T-helper 2 cell treated with Interferon-gamma antibody and Interleukin-4, amounts not matched to agents 100 ng/mL and 5 ng/mL, for 36 hours (primary cell): ENCODE data around the gene LYG2. TPM values are rescaled to one million over a fixed set of nuclear protein-coding genes. Genes with fewer than 3 reads are reported as not detected.
"Not testable (repeated sequence)": the region's sequence is repeated elsewhere in the genome, so short reads cannot be mapped to it uniquely, and the experiment has no call there.

Source experiments
- intact Hi-C: fragments of 100-400 bp; cut with micrococcal nuclease; formaldehyde crosslinking; loops from one replicate; pipeline ENCODE4 v1.15.1; 2023
- total RNA-seq: library from RNA; stranded (reverse); gene quantifications from 2 replicates; pipeline ENCODE4 v1.2.3, GENCODE V29; 2022

Gene LYG2, protein sequence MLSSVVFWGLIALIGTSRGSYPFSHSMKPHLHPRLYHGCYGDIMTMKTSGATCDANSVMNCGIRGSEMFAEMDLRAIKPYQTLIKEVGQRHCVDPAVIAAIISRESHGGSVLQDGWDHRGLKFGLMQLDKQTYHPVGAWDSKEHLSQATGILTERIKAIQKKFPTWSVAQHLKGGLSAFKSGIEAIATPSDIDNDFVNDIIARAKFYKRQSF
- total RNA-seq = not detected in 2 replicates

DNA sequence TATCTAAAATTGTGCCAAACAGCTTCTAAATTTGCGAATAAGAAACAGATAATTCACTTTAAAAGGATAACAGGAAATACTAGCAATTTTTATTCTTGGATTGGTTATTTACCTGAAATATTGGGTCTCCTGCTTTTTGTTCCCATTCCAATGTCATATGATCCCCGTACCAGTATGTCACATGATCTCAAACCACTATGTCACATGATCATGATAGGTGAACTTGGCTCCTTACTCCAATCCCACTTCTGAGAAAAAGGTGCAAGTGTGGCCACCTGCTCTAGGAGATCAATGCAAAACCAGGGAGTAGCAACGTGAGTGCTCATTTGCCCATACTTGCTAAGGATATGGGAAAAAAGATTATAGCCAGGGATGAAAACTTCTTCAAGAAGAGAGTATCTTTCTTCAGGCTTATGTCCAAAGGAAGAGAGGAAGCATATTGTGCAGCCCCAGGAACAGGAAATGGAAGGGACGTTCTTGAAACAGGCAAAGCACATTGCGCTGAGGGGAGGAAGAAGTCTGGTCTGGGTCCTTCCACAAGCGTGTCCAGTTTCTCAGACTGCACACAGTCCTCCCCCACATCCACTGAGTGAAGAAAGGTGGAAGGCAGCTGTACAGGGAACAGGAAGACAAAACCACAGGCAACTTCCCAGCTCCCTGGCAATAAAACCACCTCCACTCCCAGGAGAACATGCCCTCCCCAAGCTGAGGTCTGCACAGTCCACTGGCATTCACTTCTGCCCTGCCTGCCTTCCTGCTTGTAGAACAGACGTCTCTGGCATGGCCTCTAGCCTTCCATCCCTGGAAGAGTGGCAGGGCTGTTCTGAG, at the start of gene LYG2:
LYG2 (minus strand) TSS at position 176 of the 828 bp plus-strand sequence. CDS start 1,406 bp downstream, outside the sequence.
- intact Hi-C loops = no loop called here

DNA sequence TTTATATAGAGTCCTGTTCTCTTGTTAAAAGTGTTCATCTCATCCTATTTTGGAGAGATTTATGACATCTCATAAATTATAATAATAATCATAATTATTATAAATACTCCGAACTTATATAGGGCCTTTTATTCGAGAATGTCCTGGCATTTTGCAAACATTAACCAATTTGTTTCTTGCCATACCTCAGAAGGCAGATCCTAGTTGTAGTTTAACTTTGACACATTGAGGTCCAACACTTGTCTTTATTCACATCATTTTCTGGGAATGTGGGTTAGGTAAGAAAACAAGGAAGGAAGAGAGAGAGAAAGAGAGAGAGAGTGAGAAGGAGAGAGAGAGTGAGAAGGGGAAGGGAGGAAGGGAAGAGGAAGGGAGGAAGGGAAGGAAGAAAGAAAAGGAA, 45.6 kb upstream of the LYG2 start, which contains the start of gene LYG1:
LYG1 (minus strand) TSS at position 101 of the 400 bp plus-strand sequence. CDS start 5,527 bp downstream, outside the sequence.
- intact Hi-C loops = not testable (repeated sequence)

DNA sequence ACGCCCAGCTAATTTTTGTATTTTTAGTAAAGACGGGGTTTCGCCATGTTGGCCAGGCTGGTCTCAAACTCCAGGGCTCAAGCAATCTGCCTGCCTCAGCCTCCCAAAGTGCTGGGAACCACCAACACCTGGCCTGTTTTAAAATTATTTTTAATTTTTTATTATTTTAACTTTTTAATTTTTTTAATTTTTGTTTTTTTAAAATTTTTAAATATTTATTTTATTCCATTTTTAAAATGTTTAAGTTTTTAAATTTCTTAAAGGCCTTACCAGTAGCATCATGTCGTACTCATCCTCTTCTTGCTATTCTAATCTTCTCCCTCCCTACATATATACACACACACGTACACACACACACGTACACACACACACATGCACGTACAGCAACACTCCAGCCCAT, 44.1 kb upstream of the LYG2 start:
- intact Hi-C loops = no loop called here

DNA sequence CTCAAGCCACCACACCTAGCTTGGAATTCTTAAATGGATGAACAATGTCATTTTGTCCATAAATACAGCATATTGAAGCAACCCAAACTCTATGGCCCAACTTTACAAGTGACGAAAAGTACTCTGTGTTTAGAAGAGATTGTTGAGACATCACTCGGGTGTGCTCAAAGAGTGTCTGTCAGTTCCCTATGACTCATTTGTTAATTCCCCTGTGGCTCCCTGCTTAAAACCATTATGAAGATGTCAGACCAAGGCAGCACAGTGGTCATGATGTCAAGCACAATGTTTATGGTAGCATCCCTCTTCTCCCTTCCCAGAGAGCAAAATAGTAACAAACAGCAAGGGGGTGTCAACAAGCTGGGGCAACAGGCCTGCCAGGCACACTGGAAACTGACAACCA, 42.5 kb upstream of the LYG2 start:
- intact Hi-C loops = no loop called here

DNA sequence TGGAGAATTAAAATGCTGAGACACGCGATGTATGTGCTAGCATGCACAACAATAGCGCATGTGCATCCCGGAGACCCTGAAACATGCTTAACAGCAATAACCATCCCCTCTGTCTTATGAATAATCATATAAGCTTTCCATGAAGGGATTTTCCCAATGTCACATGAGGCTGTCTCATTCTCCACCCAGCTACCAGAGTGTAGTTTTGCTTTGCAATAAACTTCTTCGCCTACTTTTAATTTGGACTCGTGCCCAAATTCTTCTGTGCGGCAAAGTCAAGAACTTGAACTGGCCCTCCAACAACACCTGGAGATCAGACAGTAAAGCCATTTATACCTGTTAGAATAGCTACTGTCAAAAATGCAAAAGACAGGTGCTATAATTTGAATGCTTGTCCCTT, 30.1 kb upstream of the LYG2 start:
- intact Hi-C loops = no loop called here

DNA sequence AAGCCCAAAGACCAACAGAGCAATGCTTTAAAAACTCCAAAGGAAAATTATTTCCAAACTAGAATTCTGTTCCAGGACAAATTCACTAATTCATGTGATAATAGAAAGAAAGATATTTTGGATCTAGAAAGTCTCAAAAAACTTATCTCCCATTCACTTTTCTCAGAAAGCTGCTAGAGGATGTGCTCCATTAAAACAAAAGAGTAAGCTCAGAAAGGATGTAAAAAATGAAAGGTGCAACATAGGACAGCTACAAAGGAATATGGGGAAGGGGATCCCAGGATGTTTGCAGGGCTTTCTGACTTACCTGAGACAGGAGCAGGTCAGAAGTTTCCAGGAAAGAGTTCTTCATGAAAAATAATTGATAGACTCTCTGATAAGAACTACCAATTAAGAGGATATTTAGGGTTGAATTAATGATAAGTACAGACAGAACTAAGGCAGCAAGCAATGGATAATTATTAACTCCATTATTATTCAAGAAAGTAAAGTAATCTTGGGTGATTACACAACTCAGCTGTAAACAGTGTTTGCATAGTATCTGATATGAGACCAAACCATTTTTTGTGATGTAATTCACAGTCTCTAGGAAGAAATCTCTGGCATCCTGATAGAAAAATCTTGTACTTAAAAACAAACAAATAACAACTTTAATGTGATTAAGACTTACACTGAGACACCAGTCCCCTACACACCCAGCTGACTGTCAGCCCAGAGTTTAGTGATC, 24.7 kb upstream of the LYG2 start:
- intact Hi-C loops = no loop called here

DNA sequence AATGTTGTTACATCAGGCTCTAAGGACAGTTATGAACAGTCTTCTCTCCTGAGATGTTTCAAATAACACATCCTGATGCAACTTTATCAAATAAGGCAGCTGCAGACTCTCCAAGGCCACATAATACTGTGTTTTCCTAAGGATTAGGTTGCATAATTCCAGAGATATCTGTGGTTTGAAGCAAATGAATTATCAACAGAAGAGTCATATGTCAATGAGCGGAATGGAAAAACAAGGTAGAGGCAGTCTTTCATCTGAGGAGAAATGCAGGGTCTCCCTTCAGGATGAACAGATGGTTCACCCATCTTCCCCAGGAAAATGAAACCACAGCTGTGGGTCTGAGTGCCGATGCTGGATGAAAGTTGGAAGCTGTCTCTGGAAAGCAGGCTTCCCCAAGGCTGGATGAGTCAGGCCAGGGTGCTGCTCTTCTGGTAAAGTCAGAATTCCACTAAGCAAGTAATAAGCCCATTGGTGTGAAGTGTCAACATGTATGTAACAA, 23.4 kb upstream of the LYG2 start:
- intact Hi-C loops = no loop called here

DNA sequence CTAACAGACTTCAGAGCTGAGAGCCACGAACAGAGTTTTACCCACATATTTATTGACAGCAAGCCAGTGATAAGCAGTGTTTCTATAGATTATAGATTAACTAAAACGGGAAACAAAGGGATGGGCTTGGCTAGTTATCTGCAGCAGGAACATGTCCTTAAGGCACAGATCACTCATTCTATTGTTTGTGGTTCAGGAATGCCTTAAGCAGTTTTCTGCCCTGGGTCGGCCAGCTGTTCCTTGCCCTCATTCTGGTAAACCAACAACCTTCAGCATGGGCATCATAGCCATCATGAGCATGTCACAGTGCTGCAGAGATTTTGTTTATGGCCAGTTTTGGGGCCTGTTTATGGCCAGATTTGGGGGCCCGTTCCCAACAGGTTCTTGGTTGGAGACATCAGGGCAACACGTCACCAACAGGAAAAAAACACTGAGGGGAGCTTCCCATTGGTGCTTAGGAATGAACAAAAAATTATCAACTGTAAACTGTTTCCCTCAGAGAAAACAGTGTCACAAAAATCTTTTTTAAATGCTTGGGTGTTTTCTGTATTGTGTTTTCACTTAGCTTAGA, 22.8 kb upstream of the LYG2 start:
- intact Hi-C loops = not testable (repeated sequence)

DNA sequence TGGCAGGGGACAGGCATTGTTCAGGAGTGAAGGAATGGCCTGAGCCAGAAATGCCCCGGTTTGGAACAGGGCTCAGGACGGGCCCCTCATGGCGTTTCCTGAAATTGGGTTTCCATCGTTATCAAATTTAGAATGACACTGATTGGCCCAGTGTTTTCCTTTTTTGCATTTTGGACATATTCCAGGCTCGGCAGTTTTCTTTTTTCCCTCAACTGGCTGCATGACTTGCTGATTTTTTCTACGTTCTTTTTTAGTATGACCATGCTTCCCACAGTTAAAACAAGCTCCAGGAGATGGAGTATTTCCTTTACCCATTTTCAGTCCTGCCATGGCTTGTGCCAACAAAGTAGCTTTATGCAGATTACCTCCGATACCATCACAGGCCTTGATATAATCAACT, 20.4 kb upstream of the LYG2 start:
- intact Hi-C loops = no loop called here

DNA sequence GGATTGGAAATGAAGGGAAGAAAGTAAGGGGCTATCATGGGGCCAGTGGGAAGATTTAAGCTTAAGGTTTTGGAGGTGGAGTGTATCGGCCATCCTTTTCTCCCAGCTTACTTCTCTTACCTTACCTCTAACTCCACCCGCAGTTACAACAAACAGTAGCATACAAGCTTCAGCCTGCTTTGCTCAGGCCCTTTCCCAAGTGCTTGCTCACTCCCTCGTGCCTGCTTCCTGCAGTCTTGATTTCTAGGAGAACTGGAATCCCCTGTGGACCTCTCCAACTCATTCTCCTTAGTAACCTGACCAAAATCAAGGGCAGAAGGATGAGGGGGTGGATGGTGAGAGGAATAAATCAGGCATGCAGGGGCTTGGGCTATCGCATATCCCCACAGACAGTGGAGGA, 5.8 kb upstream of the LYG2 start:
- intact Hi-C loops = no loop called here

DNA sequence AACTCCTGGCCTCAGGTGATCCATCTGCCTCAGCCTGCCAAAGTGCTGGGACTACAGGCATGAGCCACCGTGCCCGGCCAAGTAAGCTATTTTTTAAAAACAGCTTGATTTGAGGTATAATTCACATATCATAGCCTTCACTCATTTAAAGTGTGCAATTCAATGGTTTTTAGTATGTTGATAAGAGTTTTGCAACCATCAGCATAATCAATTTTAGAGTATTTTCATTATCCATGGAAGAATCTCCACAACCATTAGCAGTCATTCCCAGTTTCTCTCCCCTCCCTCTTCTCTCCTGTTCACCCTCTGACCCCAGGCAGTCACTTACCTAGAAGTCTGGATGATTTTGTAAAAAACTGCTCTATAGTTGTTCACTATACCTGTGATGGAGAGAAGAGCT, 4.7 kb upstream of the LYG2 start:
- intact Hi-C loops = no loop called here

DNA sequence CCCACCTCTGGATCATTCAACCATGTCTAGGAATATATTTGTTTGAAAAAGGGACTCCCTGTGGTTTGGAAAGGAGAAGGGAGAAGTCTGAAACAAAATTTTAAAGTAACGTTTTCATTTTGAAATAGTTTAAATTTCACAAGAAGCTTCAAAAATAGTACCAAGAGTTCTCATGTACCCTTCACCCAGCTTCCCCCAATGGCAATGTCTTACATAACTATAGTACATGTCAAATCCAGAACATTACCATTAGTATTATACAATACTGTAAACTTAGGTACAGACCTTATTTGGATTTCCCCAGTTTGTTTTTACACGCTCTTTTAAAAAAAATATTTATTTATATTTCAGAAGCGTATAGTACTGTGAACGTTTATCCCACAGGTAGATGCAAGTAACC, 4.0 kb upstream of the LYG2 start:
- intact Hi-C loops = no loop called here

DNA sequence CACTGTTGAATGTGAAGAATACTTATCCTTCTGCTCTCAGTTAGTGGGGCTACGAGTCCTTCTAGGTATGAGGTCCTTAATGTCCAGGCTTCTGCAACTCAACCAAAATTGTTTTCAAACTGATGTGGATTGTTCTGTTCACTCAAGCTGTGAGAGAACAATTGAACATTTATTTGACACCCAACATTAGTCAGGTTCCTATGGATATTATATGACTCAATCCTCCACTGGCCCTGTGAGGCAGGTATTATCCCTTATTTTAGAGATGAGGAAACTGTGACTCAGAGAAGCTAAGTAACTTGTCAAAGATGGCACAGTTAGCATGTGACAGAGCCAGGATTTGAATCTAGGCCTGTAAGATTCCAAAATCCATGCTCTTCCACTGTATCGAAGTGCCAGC, 1.2 kb upstream of the LYG2 start:
- intact Hi-C loops = no loop called here

DNA sequence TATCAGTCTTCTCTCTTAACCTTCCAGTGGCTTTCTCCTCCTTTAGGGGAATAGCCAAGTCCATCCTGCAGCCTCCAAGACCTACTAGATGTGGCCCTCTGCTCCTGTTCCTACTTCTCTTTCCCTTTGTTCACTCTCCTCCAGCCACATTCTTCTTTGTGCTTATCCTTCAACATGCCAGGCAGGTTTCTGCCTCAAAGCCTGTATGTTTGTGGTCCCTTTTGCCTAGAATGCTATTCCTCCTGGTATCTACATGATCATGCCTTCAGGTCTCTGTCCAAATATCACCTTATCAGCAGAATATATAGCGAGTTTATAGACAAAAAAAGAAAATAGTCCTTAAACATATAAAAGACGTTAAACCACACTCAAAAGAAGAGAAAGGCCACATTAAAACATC, 5.5 kb downstream of the LYG2 start:
- intact Hi-C loops = no loop called here

DNA sequence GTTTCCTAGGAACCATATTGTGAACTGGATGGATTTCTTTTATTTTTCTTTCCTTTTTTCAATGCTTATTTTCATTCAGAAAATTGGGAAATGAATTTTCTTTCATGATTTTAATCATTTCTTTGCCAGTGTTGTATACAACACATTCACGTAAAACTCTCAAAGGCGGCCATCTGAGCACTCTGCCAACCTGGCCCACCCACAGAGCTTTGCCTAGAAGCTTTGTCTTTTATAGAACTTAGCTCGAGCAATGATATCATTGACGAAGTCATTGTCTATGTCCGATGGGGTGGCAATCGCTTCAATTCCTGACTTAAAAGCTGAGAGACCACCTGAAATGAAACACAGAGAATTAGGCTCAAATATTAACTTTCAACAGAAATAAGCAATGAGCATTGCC, 13.3 kb downstream of the LYG2 start:
- intact Hi-C loops = no loop called here

DNA sequence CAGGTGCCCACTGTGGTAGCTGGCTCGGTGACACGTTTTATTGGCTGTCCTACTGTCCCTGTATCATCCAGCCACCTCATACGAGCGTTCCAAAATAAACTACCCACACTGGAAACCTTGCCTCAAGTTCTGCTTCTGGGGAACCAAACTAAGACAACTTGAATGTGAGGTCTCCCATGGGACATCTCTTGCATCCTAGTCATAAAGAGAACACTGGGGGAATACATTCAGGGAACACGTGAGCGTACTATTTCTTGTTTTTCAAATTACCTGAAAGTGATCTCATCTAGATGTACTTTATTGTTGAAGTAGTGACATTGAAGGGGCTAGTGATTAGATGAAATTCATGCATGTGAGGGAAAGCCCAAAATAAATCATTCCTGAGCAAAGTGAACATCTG, 15.0 kb downstream of the LYG2 start:
- intact Hi-C loops = no loop called here

DNA sequence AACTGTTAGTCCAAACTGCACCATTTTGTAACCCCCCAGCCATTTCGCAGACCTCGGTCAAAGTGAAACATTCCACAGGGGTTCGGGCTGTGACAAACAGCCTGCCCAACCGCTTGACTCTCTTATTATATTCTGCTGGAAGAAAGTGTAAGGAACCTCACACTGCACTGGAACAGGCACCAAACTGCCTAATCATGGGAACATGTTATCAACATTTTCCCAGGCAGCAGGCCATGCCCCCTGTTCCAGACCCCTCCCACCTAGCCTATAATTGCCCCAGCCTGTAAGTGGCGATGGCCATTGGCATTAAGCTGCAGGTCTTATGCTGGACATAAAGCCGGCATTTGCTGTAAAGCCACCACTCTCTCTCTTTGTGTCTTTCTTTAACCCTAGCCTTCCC, 16.9 kb downstream of the LYG2 start:
- intact Hi-C loops = no loop called here

DNA sequence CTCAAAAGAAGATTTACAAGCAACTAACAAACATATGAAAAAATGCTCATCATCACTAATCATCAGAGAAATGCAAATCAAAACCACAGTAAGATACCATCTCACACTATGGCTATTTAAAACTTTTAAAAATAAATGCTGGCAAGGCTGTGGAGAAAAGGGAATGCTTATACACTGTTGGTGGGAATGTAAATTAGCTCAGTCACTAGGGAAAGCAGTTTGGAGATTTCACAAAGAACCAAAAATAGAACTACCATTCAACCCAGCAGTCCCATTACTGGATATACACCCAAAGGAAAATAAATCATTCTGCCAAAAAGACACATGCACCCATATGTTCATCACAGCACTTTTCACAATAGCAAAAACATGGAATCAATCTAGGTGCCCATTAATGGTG, 22.3 kb downstream of the LYG2 start:
- intact Hi-C loops = not testable (repeated sequence)

DNA sequence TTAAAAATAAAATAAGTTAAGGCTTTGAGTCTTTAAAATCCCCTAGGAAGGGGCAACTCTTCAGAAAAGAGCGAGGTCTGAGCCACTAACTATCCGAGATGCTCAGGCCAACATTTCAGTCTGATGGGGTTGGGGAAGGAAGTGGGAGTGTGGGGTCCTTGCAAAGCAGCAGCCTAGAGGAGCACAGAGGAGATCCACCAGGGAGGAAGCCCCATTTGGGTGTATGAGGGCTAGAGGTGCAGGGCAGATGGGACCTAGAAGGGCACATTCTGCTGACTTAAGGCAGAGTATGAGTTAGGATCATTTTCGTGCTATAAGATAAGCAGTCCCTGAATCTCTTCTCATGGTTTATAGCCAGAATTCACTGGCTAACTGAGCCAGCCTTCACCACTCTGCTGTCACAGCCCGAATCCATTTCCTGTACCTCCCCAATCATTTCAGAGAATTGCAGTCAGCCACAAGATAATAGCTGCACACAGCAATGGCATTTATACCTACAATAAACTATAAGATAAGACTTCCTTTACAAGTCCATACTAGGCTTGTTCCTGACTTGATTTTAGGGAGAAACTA, 37.5 kb downstream of the LYG2 start:
- intact Hi-C loops = no loop called here

DNA sequence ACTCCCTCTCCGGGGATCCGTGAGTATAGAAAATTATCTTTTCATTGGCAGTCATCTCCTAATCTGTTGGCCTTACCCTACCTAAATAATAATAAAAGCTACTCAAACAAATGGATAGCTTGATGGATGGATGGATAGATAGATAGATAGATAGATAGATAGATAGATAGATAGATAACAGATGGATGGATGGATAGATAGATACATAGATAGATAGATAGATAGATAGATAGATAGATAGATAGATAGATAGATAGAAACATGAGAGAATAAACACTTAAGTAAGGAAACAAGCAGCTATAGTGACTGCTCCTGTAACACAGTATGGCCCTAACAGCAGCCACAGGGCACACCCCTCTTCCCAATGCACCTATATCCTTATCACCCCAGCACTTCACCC, 39.4 kb downstream of the LYG2 start:
- intact Hi-C loops = no loop called here

DNA sequence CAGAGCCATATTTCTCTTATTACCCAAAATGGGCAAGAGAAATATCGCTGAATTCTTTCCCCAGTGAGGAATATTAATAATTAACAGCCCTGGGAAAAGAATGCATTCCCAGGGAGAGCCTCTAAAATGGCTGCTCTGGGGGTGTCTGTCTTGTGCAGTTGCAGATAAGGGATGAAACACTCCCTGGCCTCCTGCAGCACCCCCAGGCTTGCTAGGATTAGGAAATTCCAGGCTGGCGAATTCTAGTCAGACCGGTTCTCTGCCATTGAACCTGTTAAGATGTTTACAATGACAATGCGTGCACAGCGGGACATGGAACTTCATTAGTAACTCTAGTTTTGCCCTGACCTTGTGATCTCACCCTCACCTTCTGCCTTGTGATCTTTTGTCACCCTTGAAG, 50.0 kb downstream of the LYG2 start:
- intact Hi-C loops = no loop called here
